NCI-H526 (cell line): ENCODE results near the gene KRT6C.
"Not testable (repeated sequence)": the region's sequence is repeated elsewhere in the genome, so short reads cannot be mapped to it uniquely, and the experiment has no call there.

Experiments
- DNase-seq, 2 experiments: peaks; one replicate each; lab custom pipeline; 2025; lab: John Stamatoyannopoulos, UW

The KRT6C gene

DNA sequence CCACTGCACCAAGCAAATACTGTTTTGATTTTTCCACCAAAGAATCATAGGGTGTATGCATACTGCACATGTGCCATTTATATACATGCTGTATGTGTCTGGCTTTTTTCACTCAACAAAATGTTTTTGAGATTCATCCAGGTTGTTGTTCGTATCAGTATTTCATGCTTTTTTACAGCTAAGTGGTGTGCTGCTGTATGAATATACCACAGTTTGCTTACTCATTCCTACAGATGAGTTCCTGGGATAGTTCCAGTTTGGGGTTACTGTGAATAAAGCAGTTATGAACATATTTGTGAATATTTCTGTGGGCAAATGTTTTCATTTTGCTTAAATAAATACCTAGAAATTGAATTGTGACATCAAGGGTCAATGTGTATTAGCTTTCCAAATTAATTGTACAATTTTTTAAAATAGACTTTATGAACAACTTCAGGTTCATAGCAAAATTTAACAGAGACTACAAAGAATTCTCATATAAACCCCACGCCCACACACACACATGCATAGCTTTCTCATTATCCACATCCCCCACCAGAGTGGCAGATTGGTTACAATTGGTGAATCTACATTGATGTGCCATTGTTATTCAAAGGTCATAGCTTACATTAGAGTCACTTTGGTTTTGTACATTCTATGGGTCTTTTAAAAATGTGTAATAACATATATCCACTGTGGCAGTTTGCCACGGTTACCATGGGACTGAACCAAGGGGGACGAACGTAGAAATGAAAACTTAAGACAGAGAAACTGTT lies 26.4 kb upstream of the KRT6C start:
- DNase-seq = no peak

- no peak for DNase-seq
Measured at GRCh38 chr12:52498946-52499345, 25.3 kb upstream of the KRT6C start.

DNA sequence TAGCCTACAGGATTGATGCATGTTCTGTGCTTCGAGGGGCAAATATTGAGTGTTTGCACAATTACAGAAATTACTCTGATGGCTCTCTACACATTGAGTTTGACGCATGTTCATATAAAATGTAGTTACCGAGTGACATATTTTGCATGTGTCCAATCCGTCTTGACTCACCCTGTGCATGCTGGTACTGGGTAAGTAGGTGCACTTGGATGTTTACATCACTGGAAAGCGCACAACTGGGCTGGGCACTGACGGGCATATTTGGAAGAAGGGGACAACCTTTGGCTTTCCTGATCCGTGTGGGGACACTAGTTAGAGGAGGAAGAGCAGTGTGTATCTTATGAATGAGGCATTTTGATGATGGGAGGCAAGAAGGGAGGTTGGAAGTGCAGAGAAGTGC lies 24.4 kb upstream of the KRT6C start:
- no peak for DNase-seq

DNA sequence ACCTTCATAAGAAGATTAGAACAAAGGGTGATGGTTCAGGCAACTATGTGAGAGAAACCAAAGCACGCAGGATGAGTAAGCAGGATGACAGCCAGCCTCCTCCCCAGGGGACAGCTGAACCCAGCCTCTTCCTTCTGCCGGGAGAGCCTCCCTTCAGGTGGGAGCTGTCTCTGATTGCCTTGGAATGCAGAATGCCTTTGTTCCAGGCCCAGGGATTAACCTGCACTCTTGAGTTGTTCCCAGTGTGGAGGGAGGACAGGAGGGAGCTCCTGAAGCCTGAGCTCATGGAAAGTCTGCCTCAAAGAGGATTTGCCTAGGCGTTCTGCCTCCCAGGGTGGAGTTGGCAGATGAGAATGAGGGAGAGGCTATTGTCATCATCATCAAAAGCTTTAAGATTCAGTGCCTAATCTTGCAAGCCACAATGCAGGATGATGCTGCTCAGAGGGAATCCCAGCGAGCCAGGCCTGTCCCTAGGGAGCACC lies 23.0 kb upstream of the KRT6C start:
- no peak for DNase-seq

- no peak for DNase-seq
Measured at GRCh38 chr12:52496054-52496453, 22.4 kb upstream of the KRT6C start.

DNA sequence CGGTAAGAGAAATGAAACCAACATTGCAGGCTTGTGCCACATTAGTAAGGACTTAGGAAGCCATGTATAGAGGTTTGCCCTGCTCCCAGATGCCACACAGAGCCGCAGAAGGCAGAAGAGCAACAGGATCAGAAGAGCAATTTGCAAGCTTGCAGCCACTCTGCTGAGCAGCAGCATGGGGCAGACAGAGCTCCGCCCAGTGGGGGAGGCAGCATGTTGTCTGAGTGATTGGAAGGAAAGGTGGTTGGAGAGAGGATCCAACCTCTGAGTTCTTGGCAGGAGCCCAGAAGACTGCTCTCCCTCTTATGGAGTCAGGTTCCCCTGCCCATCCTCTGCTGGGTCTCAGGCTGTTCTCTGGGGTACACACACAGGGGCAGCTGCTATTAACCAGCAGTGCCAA lies 21.8 kb upstream of the KRT6C start:
- DNase-seq = peak in 1 of 2 experiments; percentile 25

DNA sequence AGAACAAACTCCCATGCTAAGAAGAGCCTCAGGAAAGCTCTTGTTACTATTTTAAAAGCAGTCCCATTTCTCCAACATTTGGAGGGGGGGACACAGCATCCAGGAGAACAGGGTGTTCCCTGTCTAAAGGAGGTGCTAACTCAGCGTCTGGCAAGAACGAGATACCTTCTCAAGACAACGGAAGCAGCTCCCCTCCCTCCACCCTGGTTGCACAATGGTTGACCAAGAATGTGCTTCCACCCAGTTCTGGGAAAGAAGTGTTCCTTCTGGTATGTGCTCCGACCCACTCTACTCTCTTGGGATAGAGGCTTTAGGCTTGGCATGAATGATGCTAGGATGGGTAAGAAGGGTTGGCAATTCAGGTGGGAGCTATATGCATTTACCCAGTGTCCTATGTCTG lies 20.9 kb upstream of the KRT6C start:
- no peak for DNase-seq

DNA sequence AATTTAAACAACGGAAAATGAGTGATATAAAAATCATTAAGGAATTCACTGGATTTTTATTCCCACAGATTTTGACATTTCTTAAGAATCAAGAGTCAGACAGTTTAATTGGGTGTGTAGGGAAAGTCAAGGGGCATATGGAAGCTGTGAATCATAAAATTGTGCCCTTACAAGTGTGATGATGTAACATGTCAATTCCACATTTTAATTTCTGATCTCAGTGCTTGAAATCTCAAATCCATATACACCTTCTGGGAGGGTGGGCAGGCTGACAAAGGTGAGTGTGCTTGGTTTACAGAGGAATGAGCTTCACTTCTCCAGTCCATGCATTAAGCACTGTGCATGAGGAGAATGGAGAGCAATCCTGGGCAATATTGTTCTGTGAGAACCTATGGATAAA lies 20.5 kb upstream of the KRT6C start:
- DNase-seq = no peak

DNA sequence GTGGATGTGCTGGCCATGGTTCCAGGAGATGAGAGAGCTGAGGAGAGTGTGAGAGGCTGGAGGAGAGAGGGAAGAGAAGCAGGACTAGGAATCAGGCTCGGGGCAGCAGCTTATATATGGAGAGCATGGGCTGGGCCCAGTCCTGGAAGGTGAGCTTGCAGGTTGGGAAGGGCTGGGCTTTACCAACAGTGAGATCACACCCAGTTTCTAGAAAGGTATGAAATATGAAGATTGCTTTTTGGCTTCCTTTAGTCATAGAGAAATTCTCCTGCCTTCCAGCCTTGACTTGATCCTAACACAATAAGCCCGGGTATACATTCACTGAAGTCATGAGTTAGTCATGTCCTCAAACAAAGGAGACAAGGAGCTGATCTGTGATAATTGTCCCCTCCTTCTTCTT lies 19.6 kb upstream of the KRT6C start, which contains the start of gene KRT6A:
TSS of gene KRT6A (minus strand) at position 86 of the 400 bp plus-strand sequence. CDS start at position 17, 69 bp downstream.
- DNase-seq = no peak

GRCh38 chr12:52492405-52492804 lies 18.8 kb upstream of the KRT6C start:
- not testable (repeated sequence) for DNase-seq

DNA sequence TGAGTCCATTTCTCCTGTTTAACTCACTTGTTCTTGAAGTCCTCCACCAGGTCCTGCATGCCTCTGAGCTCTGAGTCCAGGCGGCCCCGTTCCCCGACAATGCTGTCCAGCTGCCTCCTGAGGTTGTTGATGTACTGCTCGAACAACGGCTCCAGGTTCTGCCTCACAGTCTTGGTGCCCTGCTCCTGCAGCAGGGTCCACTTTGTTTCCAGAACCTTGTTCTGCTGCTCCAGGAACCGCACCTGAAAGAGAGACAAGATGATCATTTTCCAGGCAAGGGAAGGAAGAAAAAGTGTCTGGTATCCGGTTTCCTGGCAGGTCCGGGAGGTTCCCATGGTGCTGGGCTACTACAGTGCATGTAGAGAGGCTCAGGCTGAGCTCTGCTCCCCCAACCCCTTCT lies 17.9 kb upstream of the KRT6C start:
- DNase-seq = not testable (repeated sequence)

DNA sequence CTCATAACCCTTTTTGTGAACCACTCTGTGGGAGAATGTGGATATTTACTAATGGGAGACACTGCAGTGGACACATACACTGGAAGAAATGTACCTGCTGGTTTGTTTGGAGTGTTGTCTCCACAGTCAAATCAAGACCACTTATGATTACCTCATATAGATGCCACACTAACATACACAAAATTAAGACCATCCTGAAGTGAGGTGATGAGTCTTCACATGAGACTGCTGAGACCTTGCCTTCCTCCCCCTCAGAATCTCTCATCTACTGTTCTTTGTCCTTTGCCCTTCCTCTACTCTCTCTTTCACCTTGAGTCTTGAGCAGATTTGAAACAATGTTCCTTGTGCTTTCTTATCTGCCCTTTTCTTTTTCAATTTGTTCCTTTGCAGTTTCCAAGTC lies 15.1 kb upstream of the KRT6C start:
- no peak for DNase-seq

DNA sequence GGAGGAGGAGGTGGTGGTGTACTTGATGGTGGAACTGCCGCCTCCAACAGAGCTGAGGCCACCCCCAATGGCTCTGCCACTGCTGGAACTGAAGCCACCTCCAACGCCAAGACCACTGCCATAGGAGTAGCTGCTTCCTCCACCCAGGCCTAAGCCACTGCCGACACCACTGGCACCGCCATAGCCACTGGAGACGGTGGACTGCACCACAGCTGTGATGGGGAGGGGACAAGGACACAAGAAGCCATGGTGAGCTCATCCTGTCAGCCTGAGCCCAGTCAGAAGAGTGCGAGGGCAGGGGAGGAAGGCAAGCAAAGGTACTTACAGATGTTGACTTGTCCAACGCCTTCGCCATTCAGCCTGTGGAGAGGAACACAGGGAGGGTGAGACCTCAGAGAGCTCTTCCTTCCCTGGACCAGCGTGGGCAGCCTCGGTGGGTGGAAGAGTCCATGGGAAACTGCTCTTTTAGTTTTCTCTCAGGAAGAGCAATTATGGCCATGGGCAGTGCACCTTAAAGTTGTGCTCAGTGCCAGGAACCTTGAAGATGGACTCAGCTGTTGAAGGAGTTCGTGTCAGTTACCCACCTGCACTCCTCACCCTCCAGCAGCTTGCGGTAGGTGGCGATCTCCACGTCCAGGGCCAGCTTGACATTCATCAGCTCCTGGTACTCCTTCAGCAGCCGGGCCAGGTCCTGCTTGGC lies 14.3 kb upstream of the KRT6C start:
- not testable (repeated sequence) for DNase-seq

DNA sequence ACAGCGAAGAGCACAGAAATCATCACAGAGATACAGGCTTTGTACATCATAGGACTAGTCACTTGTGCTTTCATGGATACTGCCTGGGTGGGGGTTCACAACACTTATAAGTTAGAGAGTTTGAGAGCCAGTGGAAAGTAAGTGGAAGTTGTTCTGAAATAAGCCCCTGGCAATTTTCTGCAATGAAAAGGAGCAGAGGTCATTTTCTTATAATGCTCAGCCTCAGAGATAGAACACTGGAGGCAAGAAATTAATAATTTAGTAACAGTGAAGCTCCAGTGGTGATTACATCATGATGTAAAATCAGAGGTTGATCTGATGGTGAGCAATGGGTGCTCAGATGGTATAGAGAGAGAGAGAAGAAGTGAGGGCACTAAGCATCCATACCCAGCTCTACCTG lies 13.6 kb upstream of the KRT6C start:
- no peak for DNase-seq

- DNase-seq = no peak
Measured at GRCh38 chr12:52486166-52487105, 12.8 kb upstream of the KRT6C start.

GRCh38 chr12:52480073-52480472 lies 6.5 kb upstream of the KRT6C start:
- DNase-seq = no peak

GRCh38 chr12:52477651-52478050 lies 4.0 kb upstream of the KRT6C start:
- no peak for DNase-seq

GRCh38 chr12:52474212-52474611 lies 607 bp upstream of the KRT6C start:
- no peak for DNase-seq

GRCh38 chr12:52469853-52470252 lies 3.8 kb downstream of the KRT6C start:
- DNase-seq = no peak

DNA sequence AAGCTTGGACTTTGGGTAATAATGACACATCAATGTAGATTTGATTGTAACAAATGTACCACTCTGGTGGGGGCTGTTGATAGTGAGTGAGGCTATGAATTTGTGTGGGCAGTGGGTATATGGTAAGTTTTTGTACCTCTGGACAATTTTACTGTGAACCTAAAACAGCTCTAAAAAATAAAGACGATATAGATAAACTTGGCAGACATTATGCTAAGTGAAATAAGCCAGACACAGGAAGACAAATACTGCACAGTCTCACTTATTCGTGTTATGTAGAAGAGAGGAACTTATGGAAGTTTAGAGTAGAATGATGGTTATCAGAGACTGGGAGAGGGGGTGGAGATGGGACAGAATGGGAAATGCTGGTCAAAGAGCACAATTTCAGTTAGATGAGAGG lies 8.7 kb downstream of the KRT6C start:
- DNase-seq = no peak

GRCh38 chr12:52461693-52462092 lies 11.9 kb downstream of the KRT6C start:
- DNase-seq = no peak

DNA sequence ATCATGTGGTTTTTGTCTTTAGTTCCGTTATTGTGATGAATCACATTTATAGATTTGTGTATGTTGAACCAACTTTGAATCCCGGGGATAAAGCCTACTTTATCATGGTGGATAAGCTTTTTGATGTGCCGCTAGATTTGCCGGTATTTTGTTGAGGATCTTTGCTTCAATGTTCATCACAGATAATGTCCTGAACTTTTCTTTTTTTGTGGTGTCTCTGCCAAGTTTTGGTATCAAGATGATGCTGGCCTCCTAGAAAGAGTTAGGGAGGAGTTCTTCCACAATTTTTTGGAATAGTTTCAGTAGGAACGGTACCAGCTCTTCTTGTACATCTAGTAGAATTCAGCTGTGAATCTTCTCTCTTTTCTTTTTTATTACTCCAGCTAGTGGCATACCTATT lies 14.7 kb downstream of the KRT6C start:
- DNase-seq = no peak
